ENCODE results near the gene SYT13.
"Not testable (repeated sequence)": the region's sequence is repeated elsewhere in the genome, so short reads cannot be mapped to it uniquely, and the experiment has no call there.

Gene SYT13

GRCh38 chr11:45293566-45294192, 7.5 kb upstream of the SYT13 start:
- peaks cover 15% of the 10 kb centered on the region for H3K27me3 ChIP-seq (ENCODE audit: insufficient read depth, low read length, poor library complexity)
- H3K27ac ChIP-seq (ENCODE audit: low read length); H3K4me2 ChIP-seq (ENCODE audit: insufficient read depth, low read length); H3K36me3 ChIP-seq (ENCODE audit: insufficient read depth, low read length); H2AFZ ChIP-seq (ENCODE audit: low read depth, low read length); H3K9ac ChIP-seq (ENCODE audit: low read depth, low read length); H3K79me2 ChIP-seq (ENCODE audit: insufficient read depth, low read length); H3K9me3 ChIP-seq (ENCODE audit: insufficient read depth, low read length, severe bottlenecking); H4K20me1 ChIP-seq (ENCODE audit: insufficient read depth, low read length); H3K4me1 ChIP-seq (ENCODE audit: insufficient read depth, low read length); H3K4me3 ChIP-seq (ENCODE audit: low read depth in 1 of 2, low read length in 2 of 2): not testable (repeated sequence)
- ATAC-seq (ENCODE audit: insufficient read depth, low read depth) (peak; percentile 88), DNase-seq (peak; percentile 70)
- TF ChIP-seq CTCF (IDR thresholded peaks at IDR 0.05; ENCODE audit: borderline replicate concordance, extremely low read depth, low read length, poor library complexity, severe bottlenecking) = peak; percentile 68

- Histone ChIP-seq H3K27ac (ENCODE audit: low read length) (no peak overlapping the region), H3K4me1 (ENCODE audit: insufficient read depth, low read length) (no peaks in the 10 kb centered on the region), H4K20me1 (ENCODE audit: insufficient read depth, low read length) (no peaks in the 10 kb centered on the region), H3K4me3 (ENCODE audit: low read depth in 1 of 2, low read length in 2 of 2) (no peak overlapping the region), H2AFZ (ENCODE audit: low read depth, low read length) (no peak overlapping the region), H3K9me3 (ENCODE audit: insufficient read depth, low read length, severe bottlenecking) (no peaks in the 10 kb centered on the region), H3K9ac (ENCODE audit: low read depth, low read length) (no peak overlapping the region), H3K36me3 (ENCODE audit: insufficient read depth, low read length) (no peaks in the 10 kb centered on the region), H3K4me2 (ENCODE audit: insufficient read depth, low read length) (no peak overlapping the region), H3K27me3 (ENCODE audit: insufficient read depth, low read length, poor library complexity) (peaks cover 15% of the 10 kb centered on the region), H3K79me2 (ENCODE audit: insufficient read depth, low read length) (no peaks in the 10 kb centered on the region)
- TF ChIP-seq EZH2 (IDR thresholded peaks at IDR 0.05; ENCODE audit: borderline replicate concordance, low read depth, low read length, severe bottlenecking) (no peak), CTCF (IDR thresholded peaks at IDR 0.05; ENCODE audit: borderline replicate concordance, extremely low read depth, low read length, poor library complexity, severe bottlenecking) (no peak)
- no peak for DNase-seq
- no peak for ATAC-seq (ENCODE audit: insufficient read depth, low read depth)
Observed at GRCh38 chr11:45290586-45290985, 4.4 kb upstream of the SYT13 start.

- H3K27ac ChIP-seq (ENCODE audit: low read length) = no peak overlapping the region
- H3K4me3 ChIP-seq (ENCODE audit: low read depth in 1 of 2, low read length in 2 of 2) = no peak overlapping the region
- H3K27me3 ChIP-seq (ENCODE audit: insufficient read depth, low read length, poor library complexity) = peaks cover 15% of the 10 kb centered on the region
- H3K36me3 ChIP-seq (ENCODE audit: insufficient read depth, low read length) = no peaks in the 10 kb centered on the region
- H2AFZ ChIP-seq (ENCODE audit: low read depth, low read length) = no peak overlapping the region
- TF ChIP-seq CTCF (IDR thresholded peaks at IDR 0.05; ENCODE audit: borderline replicate concordance, extremely low read depth, low read length, poor library complexity, severe bottlenecking) (no peak), EZH2 (IDR thresholded peaks at IDR 0.05; ENCODE audit: borderline replicate concordance, low read depth, low read length, severe bottlenecking) (no peak)
- no peak overlapping the region for H3K9ac ChIP-seq (ENCODE audit: low read depth, low read length)
- no peaks in the 10 kb centered on the region for H3K4me1 ChIP-seq (ENCODE audit: insufficient read depth, low read length)
- DNase-seq (no peak), ATAC-seq (ENCODE audit: insufficient read depth, low read depth) (no peak)
- H3K4me2 ChIP-seq (ENCODE audit: insufficient read depth, low read length) = no peak overlapping the region
- no peaks in the 10 kb centered on the region for H3K9me3 ChIP-seq (ENCODE audit: insufficient read depth, low read length, severe bottlenecking)
- H3K79me2 ChIP-seq (ENCODE audit: insufficient read depth, low read length) = no peaks in the 10 kb centered on the region
- H4K20me1 ChIP-seq (ENCODE audit: insufficient read depth, low read length) = no peaks in the 10 kb centered on the region
Observed at GRCh38 chr11:45289369-45289768, 3.2 kb upstream of the SYT13 start.

GRCh38 chr11:45288339-45288738, 2.2 kb upstream of the SYT13 start:
- Histone ChIP-seq H3K9ac (ENCODE audit: low read depth, low read length) (no peak overlapping the region), H3K27me3 (ENCODE audit: insufficient read depth, low read length, poor library complexity) (peaks cover 15% of the 10 kb centered on the region), H3K9me3 (ENCODE audit: insufficient read depth, low read length, severe bottlenecking) (no peaks in the 10 kb centered on the region), H3K4me1 (ENCODE audit: insufficient read depth, low read length) (no peaks in the 10 kb centered on the region), H2AFZ (ENCODE audit: low read depth, low read length) (no peak overlapping the region), H4K20me1 (ENCODE audit: insufficient read depth, low read length) (no peaks in the 10 kb centered on the region), H3K79me2 (ENCODE audit: insufficient read depth, low read length) (no peaks in the 10 kb centered on the region), H3K4me2 (ENCODE audit: insufficient read depth, low read length) (no peak overlapping the region), H3K36me3 (ENCODE audit: insufficient read depth, low read length) (no peaks in the 10 kb centered on the region), H3K27ac (ENCODE audit: low read length) (no peak overlapping the region), H3K4me3 (ENCODE audit: low read depth in 1 of 2, low read length in 2 of 2) (no peak overlapping the region)
- TF ChIP-seq EZH2 (IDR thresholded peaks at IDR 0.05; ENCODE audit: borderline replicate concordance, low read depth, low read length, severe bottlenecking) (no peak), CTCF (IDR thresholded peaks at IDR 0.05; ENCODE audit: borderline replicate concordance, extremely low read depth, low read length, poor library complexity, severe bottlenecking) (no peak)
- no peak for DNase-seq
- ATAC-seq (ENCODE audit: insufficient read depth, low read depth) = no peak

Measured in DND-41 (cell line).